Epithelial cell of esophagus (primary cell): Measurements from ENCODE around the gene DVL2.

Experiments
- DNase-seq: peaks from one replicate; pipeline ENCODE4 v3.0.0; 2010; ENCODE audit warnings: low read depth
- H3K4me3 ChIP-seq: 2 replicates; pipeline ENCODE4 v1.5.1; 2011; ENCODE audit warnings: mild to moderate bottlenecking, low read length, control low read depth
- TF ChIP-seq, protein P1 (sequence below): IDR thresholded peaks from 2 replicates; pipeline ENCODE4 v1.5.1; 2011; ENCODE audit warnings: low read depth, mild to moderate bottlenecking, low read length, control low read depth, inconsistent platforms; ENCODE audit not compliant: insufficient read depth; ENCODE audit errors: missing control alignments

DVL2 gene

GRCh38 chr17:7234083-7234951 is at the start of gene DVL2:
Gene DVL2, minus strand, starts transcription at chr17:7234517. Its CDS starts 255 bp downstream, at chr17:7234262.
- peak; percentile 96 for DNase-seq

GRCh38 chr17:7283471-7284216 is 49.3 kb upstream of the DVL2 start:
- DNase-seq, result no peak
- TF ChIP-seq, protein P1, sequence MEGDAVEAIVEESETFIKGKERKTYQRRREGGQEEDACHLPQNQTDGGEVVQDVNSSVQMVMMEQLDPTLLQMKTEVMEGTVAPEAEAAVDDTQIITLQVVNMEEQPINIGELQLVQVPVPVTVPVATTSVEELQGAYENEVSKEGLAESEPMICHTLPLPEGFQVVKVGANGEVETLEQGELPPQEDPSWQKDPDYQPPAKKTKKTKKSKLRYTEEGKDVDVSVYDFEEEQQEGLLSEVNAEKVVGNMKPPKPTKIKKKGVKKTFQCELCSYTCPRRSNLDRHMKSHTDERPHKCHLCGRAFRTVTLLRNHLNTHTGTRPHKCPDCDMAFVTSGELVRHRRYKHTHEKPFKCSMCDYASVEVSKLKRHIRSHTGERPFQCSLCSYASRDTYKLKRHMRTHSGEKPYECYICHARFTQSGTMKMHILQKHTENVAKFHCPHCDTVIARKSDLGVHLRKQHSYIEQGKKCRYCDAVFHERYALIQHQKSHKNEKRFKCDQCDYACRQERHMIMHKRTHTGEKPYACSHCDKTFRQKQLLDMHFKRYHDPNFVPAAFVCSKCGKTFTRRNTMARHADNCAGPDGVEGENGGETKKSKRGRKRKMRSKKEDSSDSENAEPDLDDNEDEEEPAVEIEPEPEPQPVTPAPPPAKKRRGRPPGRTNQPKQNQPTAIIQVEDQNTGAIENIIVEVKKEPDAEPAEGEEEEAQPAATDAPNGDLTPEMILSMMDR, result no peak
- H3K4me3 ChIP-seq, result no peak overlapping the region

More at GRCh38 chr17:7234083-7234951, at the start of gene DVL2:
- TF ChIP-seq, protein P1, result no peak
- H3K4me3 ChIP-seq, result peak within 1 kb of the TSS; percentile 76

DNA sequence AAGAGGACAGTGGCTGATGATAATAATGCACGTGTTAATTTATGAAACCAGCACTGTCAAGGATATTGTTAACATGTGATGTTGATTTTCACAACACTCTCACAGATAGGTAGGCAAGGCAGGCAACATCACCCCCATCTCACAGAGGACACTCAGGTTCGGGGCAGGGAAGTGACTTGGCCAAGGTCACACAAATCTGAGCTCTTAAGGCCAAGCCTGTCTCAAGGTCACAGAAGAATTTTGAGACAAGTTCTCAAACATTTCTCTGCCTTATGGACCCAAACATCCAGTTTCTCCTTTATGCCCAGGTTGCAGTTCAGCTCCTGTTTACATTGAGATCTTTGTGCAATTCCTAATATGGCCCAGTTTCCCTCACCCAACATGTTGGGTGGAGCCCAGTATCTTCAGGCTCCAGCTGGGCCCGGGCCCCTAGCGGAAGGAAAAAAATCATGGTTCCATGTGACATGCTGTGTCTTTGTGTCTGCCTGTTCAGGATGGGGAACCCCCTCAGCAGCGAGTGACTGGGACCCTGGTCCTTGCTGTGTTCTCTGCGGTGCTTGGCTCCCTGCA is 48.5 kb upstream of the DVL2 start:
- no peak for DNase-seq
- TF ChIP-seq, protein P1, result peak; percentile 10
- H3K4me3 ChIP-seq, result no peak overlapping the region

DNA sequence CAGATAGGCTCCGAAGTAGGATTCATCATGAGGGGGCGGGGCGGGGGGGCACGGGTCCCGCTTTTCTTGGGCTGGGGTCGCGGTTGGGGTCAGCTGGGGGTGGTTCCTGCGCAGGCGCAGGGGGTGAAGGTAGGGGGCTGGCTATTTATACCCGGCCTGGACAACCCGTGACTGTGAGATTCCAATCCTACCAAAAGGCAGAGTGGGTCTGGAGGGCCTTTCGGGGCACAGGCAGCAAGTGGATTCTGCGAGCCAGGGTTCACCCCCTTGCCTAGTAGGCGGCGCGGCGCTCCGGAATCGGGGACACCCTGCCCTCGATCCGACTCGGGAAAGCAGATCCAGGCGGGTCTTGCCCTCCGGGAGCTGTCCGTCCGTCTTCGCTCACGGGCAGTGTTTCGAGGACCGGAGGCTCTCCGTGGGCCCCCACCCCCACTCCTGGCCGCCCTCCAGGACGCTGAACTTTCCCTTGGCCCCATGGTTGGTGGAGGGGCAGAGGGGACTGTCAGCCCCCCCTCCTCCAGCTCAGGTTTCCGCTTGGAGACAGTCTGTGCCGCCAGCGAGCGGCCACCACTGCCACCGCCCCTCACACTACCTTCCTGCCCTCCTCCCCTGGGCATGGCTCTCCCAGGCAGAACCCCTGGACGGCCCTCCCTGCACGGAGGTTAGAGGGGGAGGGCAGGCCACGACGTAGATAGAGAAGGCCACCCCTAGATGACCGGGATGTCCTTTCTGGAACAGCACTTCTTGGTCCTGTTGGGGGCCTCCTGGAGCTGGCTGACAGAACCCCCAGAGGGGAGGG is 47.8 kb upstream of the DVL2 start:
- DNase-seq, result no peak
- H3K4me3 ChIP-seq, result peak overlapping the region; percentile 41

GRCh38 chr17:7281074-7281952 is 47.0 kb upstream of the DVL2 start, which contains the start of gene SLC2A4:
Gene SLC2A4, plus strand, starts transcription at chr17:7281718. Its CDS starts 217 bp downstream, at chr17:7281935.
- TF ChIP-seq, protein P1, result no peak
- peak within 1 kb of the TSS; percentile 48 for H3K4me3 ChIP-seq
- peak; percentile 98 for DNase-seq

More for the DNA sequence above, 47.8 kb upstream of the DVL2 start:
- TF ChIP-seq, protein P1, result no peak
